Lower leg skin (tissue), 4 donors: ENCODE measurements around the gene ACP4. TPM values are rescaled to one million over a fixed set of nuclear protein-coding genes. Genes with fewer than 3 reads are reported as not detected.

Source experiments
- DNase-seq, 2 donors: peaks; one replicate each; pipeline ENCODE4 v3.0.0-alpha.2; 2019; ENCODE audit warnings: low spot score in 2 of 2
- H3K4me3 ChIP-seq: fragments of 200-600 bp; sonication (generic); 2 replicates; pipeline ENCODE4 v1.5.1; 2017; ENCODE audit warnings: mild to moderate bottlenecking, low read depth; ENCODE audit not compliant: poor library complexity, severe bottlenecking
- CTCF ChIP-seq, 3 donors: fragments of 450-650 bp; IDR thresholded peaks; one replicate each; pipeline ENCODE4 v1.5.1; 2016; ENCODE audit warnings: antibody characterized with exemption in 3 of 3, mild to moderate bottlenecking in 3 of 3, moderate library complexity in 2 of 3
- POLR2A ChIP-seq, 2 donors: fragments of 450-650 bp; IDR thresholded peaks; one replicate each; pipeline ENCODE4 v1.6.1; 2016 to 2017; ENCODE audit warnings: antibody characterized with exemption in 2 of 2, mild to moderate bottlenecking in 1 of 2, moderate library complexity in 1 of 2
- WGBS, 2 donors: methylation state at CpG; one replicate each; pipeline ENCODE4 v1.1.5; 2018; 5-methylcytosine and 5-hydroxymethylcytosine counted together
- intact Hi-C: fragments of 100-400 bp; cut with DNase I; formaldehyde crosslinking; loops from one replicate; pipeline ENCODE4 v1.15.0; 2023; ENCODE audit warnings: low total_unique reads
- total RNA-seq, 4 donors: library from RNA; depleted of rRNA; stranded (reverse); fragments of >200 nt; gene quantifications; one replicate each; pipeline ENCODE4 v1.1.0, GENCODE V29; 2016

The ACP4 gene
- total RNA-seq, 4 donors from 2014 or later: 0.58 to 3.1 TPM; not detected in 2

- TF ChIP-seq POLR2A (IDR thresholded peaks at IDR 0.05) (no peak), CTCF (IDR thresholded peaks at IDR 0.05) (no peak)
- DNase-seq: peak in 1 of 2 donors; percentile 89
- H3K4me3 ChIP-seq: peak overlapping the region; percentile 17
- intact Hi-C loops: no loop called here
- 3 to 5% methylated on average over 32 to 48 of the region's 67 CpGs for WGBS, 2 donors
Measured at GRCh38 chr19:50835785-50836542, 45.7 kb downstream of the ACP4 start.

GRCh38 chr19:50836543-50837195 lies 46.5 kb downstream of the ACP4 start:
- no peak overlapping the region for H3K4me3 ChIP-seq
- intact Hi-C loops: no loop called here
- DNase-seq: no peak
- no peak for TF ChIP-seq CTCF (IDR thresholded peaks at IDR 0.05)
- TF ChIP-seq POLR2A (IDR thresholded peaks at IDR 0.05): no peak
- WGBS, 2 donors: 28 to 34% methylated on average over 19 of the region's 19 CpGs

DNA sequence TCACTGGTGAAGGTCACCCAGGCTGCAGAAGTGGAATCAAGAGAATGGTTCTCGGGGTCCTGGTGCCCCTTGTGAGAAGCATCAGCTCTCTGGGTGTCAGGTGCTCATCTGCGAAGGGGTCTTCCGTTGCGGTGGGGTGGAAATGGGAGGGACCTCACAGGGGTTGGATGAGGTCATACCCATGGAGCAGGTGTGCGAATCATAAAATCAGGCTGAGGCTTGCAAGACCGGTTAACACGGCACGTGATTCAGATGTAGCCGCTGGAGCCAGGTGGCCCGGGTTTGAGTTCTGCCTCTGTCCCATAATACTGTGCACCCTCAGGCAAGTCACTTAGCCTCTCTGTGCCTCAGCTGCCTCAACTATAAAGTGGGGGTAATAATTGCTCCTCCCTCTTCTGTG lies 47.1 kb downstream of the ACP4 start:
- H3K4me3 ChIP-seq: no peak overlapping the region
- intact Hi-C loops: no loop called here
- DNase-seq: no peak
- WGBS, 2 donors: 38 to 55% methylated on average over 10 of the region's 10 CpGs
- TF ChIP-seq CTCF (IDR thresholded peaks at IDR 0.05): no peak
- no peak for TF ChIP-seq POLR2A (IDR thresholded peaks at IDR 0.05)

GRCh38 chr19:50838239-50838638 lies 48.0 kb downstream of the ACP4 start:
- DNase-seq: no peak
- 16 to 30% methylated on average over 6 of the region's 6 CpGs for WGBS, 2 donors
- no peak overlapping the region for H3K4me3 ChIP-seq
- intact Hi-C loops: no loop called here
- TF ChIP-seq CTCF (IDR thresholded peaks at IDR 0.05) (no peak), POLR2A (IDR thresholded peaks at IDR 0.05) (no peak)

- peak in 1 of 2 donors; percentile 68 for DNase-seq
- WGBS, 2 donors: 74 to 77% methylated on average over 10 of the region's 10 CpGs
- TF ChIP-seq CTCF (IDR thresholded peaks at IDR 0.05) (no peak), POLR2A (IDR thresholded peaks at IDR 0.05) (no peak)
- no peak overlapping the region for H3K4me3 ChIP-seq
- intact Hi-C loops: no loop called here
Measured at GRCh38 chr19:50839712-50840655, 49.8 kb downstream of the ACP4 start.
